Osteocyte (in vitro differentiated cells): ENCODE results near the gene PTPRD. TPM values are rescaled to one million over a fixed set of nuclear protein-coding genes. Genes with fewer than 3 reads are reported as not detected.

ENCODE experiments used
- DNase-seq: peaks from one replicate; pipeline ENCODE4 v3.0.0; 2021; ENCODE audit warnings: mixed read lengths; ENCODE audit not compliant: unreplicated experiment; ENCODE audit errors: extremely low spot score
- H3K27ac Mint-ChIP-seq: one replicate; pipeline ENCODE4 v1.8.0; 2021; ENCODE audit warnings: mild to moderate bottlenecking, mixed read lengths; ENCODE audit not compliant: unreplicated experiment
- H3K27me3 Mint-ChIP-seq: one replicate; pipeline ENCODE4 v1.8.0; 2021; ENCODE audit warnings: mixed read lengths; ENCODE audit not compliant: unreplicated experiment
- H3K36me3 Mint-ChIP-seq: one replicate; pipeline ENCODE4 v1.8.0; 2021; ENCODE audit warnings: mixed read lengths; ENCODE audit not compliant: unreplicated experiment
- H3K4me1 Mint-ChIP-seq: one replicate; pipeline ENCODE4 v1.8.0; 2021; ENCODE audit warnings: mixed read lengths; ENCODE audit not compliant: unreplicated experiment
- H3K4me3 Mint-ChIP-seq: one replicate; pipeline ENCODE4 v1.8.0; 2021; ENCODE audit warnings: mild to moderate bottlenecking, moderate library complexity, mixed read lengths; ENCODE audit not compliant: unreplicated experiment
- H3K9me3 Mint-ChIP-seq: one replicate; pipeline ENCODE4 v1.8.0; 2021; ENCODE audit warnings: mixed read lengths; ENCODE audit not compliant: unreplicated experiment
- total RNA-seq: library from RNA; stranded (reverse); gene quantifications from 2 replicates; pipeline ENCODE4 v1.2.1, GENCODE V29; 2021
- TF ChIP-seq, protein P1 (sequence below): fragments of 200-600 bp; sonication (generic); IDR thresholded peaks from 2 replicates; pipeline ENCODE4 v1.5.0; 2021; ENCODE audit warnings: antibody characterized with exemption, mild to moderate bottlenecking, moderate library complexity

PTPRD gene
- total RNA-seq, 1 donor from 2014 or later: 5.4 TPM

DNA sequence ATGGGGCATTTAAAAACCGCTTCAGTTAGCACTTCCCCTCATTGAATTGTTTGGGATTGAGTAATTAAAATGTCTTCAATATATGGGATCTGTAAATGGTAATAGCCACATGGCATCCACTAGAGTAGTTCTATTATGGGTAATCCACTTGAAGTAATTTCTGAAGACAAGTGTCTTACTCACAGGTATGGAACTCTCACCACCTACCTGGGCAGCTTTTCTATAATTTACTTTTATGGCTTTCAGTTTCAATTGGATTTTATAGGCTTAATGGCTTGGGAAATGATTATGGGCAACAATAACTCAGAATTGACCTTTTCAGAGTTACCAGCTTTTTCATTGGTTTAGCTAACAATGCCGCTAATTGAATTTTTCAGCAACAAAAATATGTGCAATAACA is 597.9 kb downstream of the PTPRD start:
- no peak for DNase-seq
- Mint-ChIP-seq H3K4me3 (no peak overlapping the region), H3K9me3 (no peaks in the 10 kb centered on the region), H3K4me1 (no peaks in the 10 kb centered on the region), H3K36me3 (no peaks in the 10 kb centered on the region), H3K27me3 (peaks cover 4% of the 10 kb centered on the region), H3K27ac (no peak overlapping the region)
- TF ChIP-seq, protein P1, sequence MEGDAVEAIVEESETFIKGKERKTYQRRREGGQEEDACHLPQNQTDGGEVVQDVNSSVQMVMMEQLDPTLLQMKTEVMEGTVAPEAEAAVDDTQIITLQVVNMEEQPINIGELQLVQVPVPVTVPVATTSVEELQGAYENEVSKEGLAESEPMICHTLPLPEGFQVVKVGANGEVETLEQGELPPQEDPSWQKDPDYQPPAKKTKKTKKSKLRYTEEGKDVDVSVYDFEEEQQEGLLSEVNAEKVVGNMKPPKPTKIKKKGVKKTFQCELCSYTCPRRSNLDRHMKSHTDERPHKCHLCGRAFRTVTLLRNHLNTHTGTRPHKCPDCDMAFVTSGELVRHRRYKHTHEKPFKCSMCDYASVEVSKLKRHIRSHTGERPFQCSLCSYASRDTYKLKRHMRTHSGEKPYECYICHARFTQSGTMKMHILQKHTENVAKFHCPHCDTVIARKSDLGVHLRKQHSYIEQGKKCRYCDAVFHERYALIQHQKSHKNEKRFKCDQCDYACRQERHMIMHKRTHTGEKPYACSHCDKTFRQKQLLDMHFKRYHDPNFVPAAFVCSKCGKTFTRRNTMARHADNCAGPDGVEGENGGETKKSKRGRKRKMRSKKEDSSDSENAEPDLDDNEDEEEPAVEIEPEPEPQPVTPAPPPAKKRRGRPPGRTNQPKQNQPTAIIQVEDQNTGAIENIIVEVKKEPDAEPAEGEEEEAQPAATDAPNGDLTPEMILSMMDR: no peak

DNA sequence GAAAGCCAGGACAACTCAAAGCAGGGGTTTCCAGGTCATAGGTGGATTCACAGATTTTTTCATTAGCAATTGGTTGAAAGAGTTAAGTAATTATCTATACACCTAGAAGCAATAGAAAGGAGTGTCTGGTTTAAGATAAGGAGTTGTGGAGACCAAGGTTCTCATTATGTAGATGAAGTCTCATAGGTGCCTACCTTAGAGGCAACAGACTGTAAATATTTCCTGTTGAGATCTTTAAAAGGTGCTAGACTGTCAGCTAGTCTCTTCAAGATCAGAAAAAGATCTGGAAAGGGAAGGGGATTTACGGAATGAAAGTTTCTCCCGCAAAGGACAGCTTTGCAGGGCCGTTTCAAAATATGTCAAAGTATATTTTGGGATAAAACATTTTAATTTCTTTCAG is 603.4 kb downstream of the PTPRD start:
- Mint-ChIP-seq H3K4me1 (no peaks in the 10 kb centered on the region), H3K36me3 (no peaks in the 10 kb centered on the region), H3K4me3 (no peak overlapping the region), H3K27ac (no peak overlapping the region), H3K9me3 (no peaks in the 10 kb centered on the region), H3K27me3 (no peaks in the 10 kb centered on the region)
- TF ChIP-seq, protein P1: no peak
- no peak for DNase-seq

DNA sequence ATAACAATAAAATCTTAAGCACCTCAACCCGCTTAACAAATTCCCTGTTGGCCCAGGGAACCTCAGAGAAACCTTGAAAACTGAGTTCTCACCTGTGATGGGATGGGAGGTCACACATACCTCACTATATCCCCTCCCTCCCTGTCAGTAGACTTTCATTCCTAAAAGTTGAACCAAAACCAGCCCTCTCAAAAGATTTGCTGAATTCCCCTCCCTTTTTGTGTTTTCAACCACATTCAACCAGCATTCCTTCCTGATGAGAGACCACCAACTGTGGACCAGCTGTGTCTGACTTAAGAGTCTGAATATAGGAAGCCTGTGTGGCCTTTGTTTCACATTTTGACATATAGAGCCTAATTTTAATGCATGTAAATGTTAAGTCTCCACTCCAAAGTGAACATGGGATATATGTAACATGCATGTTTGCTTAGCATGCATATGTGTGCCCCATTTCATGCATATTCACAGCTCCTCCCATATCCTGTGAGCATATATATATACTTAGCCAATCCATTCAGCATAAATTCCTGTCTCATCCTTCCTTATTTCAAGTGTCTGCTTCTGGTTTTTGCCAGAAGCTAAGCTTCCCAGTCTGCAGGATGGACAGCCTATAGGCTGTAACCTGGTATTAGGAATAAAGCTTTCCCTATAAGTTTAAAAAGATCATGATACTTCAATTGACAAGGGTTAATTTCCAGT is 604.6 kb downstream of the PTPRD start:
- no peak for DNase-seq
- no peaks in the 10 kb centered on the region for H3K36me3 Mint-ChIP-seq
- H3K4me1 Mint-ChIP-seq: no peaks in the 10 kb centered on the region
- no peaks in the 10 kb centered on the region for H3K9me3 Mint-ChIP-seq
- H3K4me3 Mint-ChIP-seq: no peak overlapping the region
- H3K27me3 Mint-ChIP-seq: no peaks in the 10 kb centered on the region
- TF ChIP-seq, protein P1: no peak
- H3K27ac Mint-ChIP-seq: no peak overlapping the region

DNA sequence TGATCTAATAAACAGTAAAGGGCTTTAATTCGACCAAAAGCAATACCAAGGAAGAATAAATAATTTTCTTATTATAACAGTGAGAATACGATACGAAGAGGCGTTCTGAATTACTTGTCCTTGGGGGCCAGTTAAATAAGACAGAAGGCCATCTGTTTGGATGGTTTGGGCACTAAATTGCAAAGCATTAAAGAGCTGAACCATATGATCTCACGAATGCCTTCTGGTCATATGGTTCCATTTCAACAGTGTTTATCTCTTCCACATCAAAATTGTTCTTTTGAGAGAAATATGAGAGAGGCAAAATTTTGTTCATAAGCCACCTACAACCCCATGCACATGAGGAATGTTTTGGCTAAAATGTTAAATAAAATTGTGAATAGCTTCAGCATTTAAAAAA is 605.4 kb downstream of the PTPRD start:
- no peaks in the 10 kb centered on the region for H3K9me3 Mint-ChIP-seq
- no peaks in the 10 kb centered on the region for H3K27me3 Mint-ChIP-seq
- H3K4me1 Mint-ChIP-seq: no peaks in the 10 kb centered on the region
- H3K36me3 Mint-ChIP-seq: no peaks in the 10 kb centered on the region
- H3K4me3 Mint-ChIP-seq: no peak overlapping the region
- TF ChIP-seq, protein P1: no peak
- no peak for DNase-seq
- H3K27ac Mint-ChIP-seq: no peak overlapping the region

DNA sequence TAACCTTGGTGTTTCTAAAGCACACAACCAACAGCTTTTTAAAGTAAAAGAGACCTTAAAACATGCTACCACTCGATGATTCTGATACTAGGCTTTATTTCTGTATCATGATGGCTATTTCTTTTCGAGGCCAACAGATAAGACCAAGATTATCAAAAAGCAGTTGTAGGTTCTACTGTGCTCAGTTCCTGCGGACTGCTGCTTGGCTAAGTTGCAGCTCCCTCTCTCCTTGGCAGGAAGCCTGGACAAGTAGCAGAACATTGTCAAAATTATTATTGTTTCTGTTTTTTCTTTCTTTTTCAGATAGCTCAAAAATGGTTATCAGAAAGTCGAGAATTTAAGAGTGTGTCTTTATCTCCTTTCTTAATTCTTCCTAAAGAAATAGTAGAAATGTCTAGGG is 607.6 kb downstream of the PTPRD start:
- Mint-ChIP-seq H3K4me3 (no peak overlapping the region), H3K9me3 (no peaks in the 10 kb centered on the region), H3K4me1 (no peaks in the 10 kb centered on the region), H3K27ac (no peak overlapping the region), H3K36me3 (no peaks in the 10 kb centered on the region), H3K27me3 (no peaks in the 10 kb centered on the region)
- DNase-seq: no peak
- TF ChIP-seq, protein P1: no peak
